ENCODE measurements around the gene ACOT13.
"Not testable (repeated sequence)": the region's sequence is repeated elsewhere in the genome, so short reads cannot be mapped to it uniquely, and the experiment has no call there.

The ACOT13 gene

DNA sequence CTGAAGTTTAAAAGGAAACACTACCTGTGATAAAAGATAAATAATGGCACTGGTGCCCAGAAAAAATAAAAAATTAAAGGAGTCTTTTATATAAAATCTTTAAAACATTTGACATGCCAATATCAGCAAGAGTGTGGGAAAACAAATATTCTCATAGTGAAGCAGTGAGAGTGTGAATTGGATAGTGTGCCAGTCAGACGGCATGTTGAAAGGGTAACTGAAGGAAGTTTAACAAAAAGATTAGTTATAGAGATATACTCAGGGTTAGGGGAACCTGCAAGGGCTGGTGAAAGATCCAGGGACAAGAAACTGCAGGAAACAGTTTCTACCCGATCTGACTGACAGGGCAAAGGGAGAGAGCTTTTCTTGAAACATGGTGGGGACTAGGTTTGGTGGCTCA, 85.6 kb downstream of the ACOT13 start:
- Histone ChIP-seq H2BK15ac (replicated peaks; ENCODE audit: low read depth) (no peak overlapping the region), H2BK120ac (ENCODE audit: low read depth, low read length) (no peak overlapping the region), H3K36me3 (ENCODE audit: control insufficient read depth, insufficient read depth, low read length) (no peaks in the 10 kb centered on the region), H3K4me1 (ENCODE audit: control insufficient read depth, low read depth, low read length) (no peaks in the 10 kb centered on the region), H3K4me2 (ENCODE audit: low read length) (no peak overlapping the region), H3K9ac (ENCODE audit: low read length) (no peak overlapping the region), H2AK5ac (ENCODE audit: low read length) (no peak overlapping the region), H3K4ac (ENCODE audit: low read depth, low read length) (no peak overlapping the region), H4K8ac (ENCODE audit: low read depth, low read length) (no peak overlapping the region), H3K79me1 (ENCODE audit: low read length) (no peaks in the 10 kb centered on the region), H3K18ac (ENCODE audit: low read length) (no peak overlapping the region), H3K27ac (ENCODE audit: low read depth, low read length) (no peak overlapping the region), H3K79me2 (ENCODE audit: control insufficient read depth, insufficient read depth, low read length) (no peaks in the 10 kb centered on the region), H3K4me3 (ENCODE audit: low read length) (no peak overlapping the region), H3K56ac (ENCODE audit: low read length) (no peak overlapping the region), H4K5ac (ENCODE audit: low read length) (no peak overlapping the region), H3K27me3 (ENCODE audit: insufficient read depth, low read length, poor library complexity) (no peaks in the 10 kb centered on the region), H2BK5ac (ENCODE audit: low read length) (no peak overlapping the region), H3K23ac (ENCODE audit: low read length) (no peak overlapping the region)
- no CpG with 5 or more reads among the region's 2 CpGs for WGBS (ENCODE audit: extremely low coverage, insufficient coverage, low lambda C conversion rate)
- DNase-seq = no peak

DNA sequence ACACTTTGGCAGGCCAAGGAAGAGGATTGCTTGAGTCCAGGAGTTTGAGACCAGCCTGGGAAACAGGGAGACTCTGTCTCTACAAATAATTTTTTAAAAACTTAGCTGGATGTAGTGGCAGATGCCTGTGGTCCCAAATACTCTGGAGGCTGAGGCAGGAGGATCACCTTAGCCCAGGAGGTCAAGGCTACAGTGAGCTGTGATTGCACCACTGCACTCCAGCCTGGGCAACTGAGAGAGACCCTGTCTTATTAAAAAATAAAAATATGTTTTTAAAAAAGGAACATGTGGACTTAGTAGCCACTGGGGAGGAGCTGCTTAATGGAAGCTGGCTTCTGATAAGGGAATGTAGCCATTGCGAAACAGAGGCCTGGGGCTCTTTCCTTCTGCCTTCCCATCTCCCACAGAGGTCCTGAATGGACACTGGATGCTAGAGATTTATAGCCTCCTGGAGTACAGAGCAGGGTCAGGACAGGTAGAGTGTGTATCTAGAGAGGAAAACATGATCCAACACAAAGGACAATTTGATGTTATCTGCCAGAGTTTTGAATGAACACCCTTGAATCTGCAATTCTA, 86.1 kb downstream of the ACOT13 start:
- Histone ChIP-seq H3K4me2 (ENCODE audit: low read length) (no peak overlapping the region), H2AK5ac (ENCODE audit: low read length) (no peak overlapping the region), H4K5ac (ENCODE audit: low read length) (no peak overlapping the region), H3K27me3 (ENCODE audit: insufficient read depth, low read length, poor library complexity) (no peaks in the 10 kb centered on the region), H3K79me2 (ENCODE audit: control insufficient read depth, insufficient read depth, low read length) (no peaks in the 10 kb centered on the region), H3K56ac (ENCODE audit: low read length) (no peak overlapping the region), H3K27ac (ENCODE audit: low read depth, low read length) (no peak overlapping the region), H2BK15ac (replicated peaks; ENCODE audit: low read depth) (no peak overlapping the region), H3K4ac (ENCODE audit: low read depth, low read length) (no peak overlapping the region), H3K4me1 (ENCODE audit: control insufficient read depth, low read depth, low read length) (no peaks in the 10 kb centered on the region), H3K4me3 (ENCODE audit: low read length) (no peak overlapping the region), H3K9ac (ENCODE audit: low read length) (no peak overlapping the region), H3K79me1 (ENCODE audit: low read length) (no peaks in the 10 kb centered on the region), H3K18ac (ENCODE audit: low read length) (no peak overlapping the region), H2BK5ac (ENCODE audit: low read length) (no peak overlapping the region), H4K8ac (ENCODE audit: low read depth, low read length) (no peak overlapping the region), H3K23ac (ENCODE audit: low read length) (no peak overlapping the region), H3K36me3 (ENCODE audit: control insufficient read depth, insufficient read depth, low read length) (no peaks in the 10 kb centered on the region), H2BK120ac (ENCODE audit: low read depth, low read length) (no peak overlapping the region)
- WGBS (ENCODE audit: extremely low coverage, insufficient coverage, low lambda C conversion rate) = no CpG with 5 or more reads among the region's 1 CpG
- no peak for DNase-seq

DNA sequence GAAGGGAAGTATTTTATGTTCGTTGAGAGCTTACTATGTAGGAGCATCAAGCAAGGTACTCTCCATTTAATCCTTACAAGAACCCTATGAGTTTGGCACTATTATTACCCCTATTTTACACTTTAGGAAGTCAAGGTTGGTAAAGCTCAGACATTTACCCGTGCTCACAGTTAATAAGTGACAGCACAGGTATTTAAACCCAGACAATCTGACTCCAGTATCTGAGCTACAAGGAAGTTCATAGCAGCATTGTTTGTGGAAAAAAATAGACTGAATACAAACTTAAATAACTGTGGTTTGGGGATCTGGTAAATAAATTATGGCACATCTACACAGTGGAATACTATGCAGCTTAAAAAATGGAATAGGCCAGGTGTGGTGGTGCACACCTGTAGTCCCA, 86.7 kb downstream of the ACOT13 start:
- no peak overlapping the region for H3K56ac ChIP-seq (ENCODE audit: low read length)
- H4K5ac ChIP-seq (ENCODE audit: low read length) = no peak overlapping the region
- H2BK5ac ChIP-seq (ENCODE audit: low read length) = no peak overlapping the region
- no peak overlapping the region for H2BK15ac ChIP-seq (replicated peaks; ENCODE audit: low read depth)
- H3K4ac ChIP-seq (ENCODE audit: low read depth, low read length) = no peak overlapping the region
- H3K79me1 ChIP-seq (ENCODE audit: low read length) = no peaks in the 10 kb centered on the region
- H3K9ac ChIP-seq (ENCODE audit: low read length) = no peak overlapping the region
- H3K18ac ChIP-seq (ENCODE audit: low read length) = no peak overlapping the region
- no peak overlapping the region for H3K4me2 ChIP-seq (ENCODE audit: low read length)
- H3K23ac ChIP-seq (ENCODE audit: low read length) = no peak overlapping the region
- H2AK5ac ChIP-seq (ENCODE audit: low read length) = no peak overlapping the region
- no peak overlapping the region for H3K4me3 ChIP-seq (ENCODE audit: low read length)
- no peaks in the 10 kb centered on the region for H3K79me2 ChIP-seq (ENCODE audit: control insufficient read depth, insufficient read depth, low read length)
- no peak overlapping the region for H4K8ac ChIP-seq (ENCODE audit: low read depth, low read length)
- H3K36me3 ChIP-seq (ENCODE audit: control insufficient read depth, insufficient read depth, low read length) = no peaks in the 10 kb centered on the region
- H3K27me3 ChIP-seq (ENCODE audit: insufficient read depth, low read length, poor library complexity) = no peaks in the 10 kb centered on the region
- WGBS (ENCODE audit: extremely low coverage, insufficient coverage, low lambda C conversion rate) = no CpG with 5 or more reads among the region's 2 CpGs
- H2BK120ac ChIP-seq (ENCODE audit: low read depth, low read length) = no peak overlapping the region
- no peak overlapping the region for H3K27ac ChIP-seq (ENCODE audit: low read depth, low read length)
- DNase-seq = no peak
- H3K4me1 ChIP-seq (ENCODE audit: control insufficient read depth, low read depth, low read length) = no peaks in the 10 kb centered on the region

DNA sequence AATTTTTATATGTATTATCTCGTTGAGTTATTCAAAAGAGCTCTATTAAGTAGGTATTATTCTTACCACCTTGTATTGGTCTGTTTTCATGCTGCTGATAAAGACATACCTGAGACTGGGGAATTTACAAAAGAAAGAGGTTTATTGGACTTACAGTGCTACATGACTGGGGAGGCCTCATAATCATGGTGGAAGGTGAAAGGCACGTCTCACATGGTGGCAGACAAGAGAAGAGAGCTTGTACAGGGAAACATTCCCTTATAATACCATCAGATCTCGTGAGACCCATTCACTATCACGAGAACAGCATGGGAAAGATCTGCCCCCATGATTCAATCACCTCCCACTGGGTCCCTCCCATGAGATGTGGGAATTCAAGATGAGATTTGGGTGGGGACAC, 87.5 kb downstream of the ACOT13 start:
- not testable (repeated sequence) for H3K79me2 ChIP-seq (ENCODE audit: control insufficient read depth, insufficient read depth, low read length); H3K23ac ChIP-seq (ENCODE audit: low read length); DNase-seq; H2BK15ac ChIP-seq (replicated peaks; ENCODE audit: low read depth); H3K4me3 ChIP-seq (ENCODE audit: low read length); H3K4ac ChIP-seq (ENCODE audit: low read depth, low read length); H3K56ac ChIP-seq (ENCODE audit: low read length); H3K36me3 ChIP-seq (ENCODE audit: control insufficient read depth, insufficient read depth, low read length); H3K27ac ChIP-seq (ENCODE audit: low read depth, low read length); H3K9ac ChIP-seq (ENCODE audit: low read length); H3K79me1 ChIP-seq (ENCODE audit: low read length); H2BK5ac ChIP-seq (ENCODE audit: low read length); H3K18ac ChIP-seq (ENCODE audit: low read length); H4K5ac ChIP-seq (ENCODE audit: low read length); H3K4me1 ChIP-seq (ENCODE audit: control insufficient read depth, low read depth, low read length); H2AK5ac ChIP-seq (ENCODE audit: low read length); H2BK120ac ChIP-seq (ENCODE audit: low read depth, low read length); H3K27me3 ChIP-seq (ENCODE audit: insufficient read depth, low read length, poor library complexity); H3K4me2 ChIP-seq (ENCODE audit: low read length); H4K8ac ChIP-seq (ENCODE audit: low read depth, low read length)
- WGBS (ENCODE audit: extremely low coverage, insufficient coverage, low lambda C conversion rate) = no CpG with 5 or more reads among the region's 4 CpGs
